GM12875 (cell line): ENCODE measurements around the gene EFNB3.

Experiments
- H3K4me3 ChIP-seq: one replicate; pipeline ENCODE4 v1.5.1; 2011; ENCODE audit warnings: low read depth, low read length, control low read depth
- TF ChIP-seq, protein P1 (sequence below): IDR thresholded peaks from 2 replicates; pipeline ENCODE4 v1.5.1; 2011; ENCODE audit warnings: low read depth, mild to moderate bottlenecking, control low read depth, inconsistent platforms, low read length, moderate library complexity, borderline replicate concordance; ENCODE audit not compliant: insufficient read depth

The EFNB3 gene

DNA sequence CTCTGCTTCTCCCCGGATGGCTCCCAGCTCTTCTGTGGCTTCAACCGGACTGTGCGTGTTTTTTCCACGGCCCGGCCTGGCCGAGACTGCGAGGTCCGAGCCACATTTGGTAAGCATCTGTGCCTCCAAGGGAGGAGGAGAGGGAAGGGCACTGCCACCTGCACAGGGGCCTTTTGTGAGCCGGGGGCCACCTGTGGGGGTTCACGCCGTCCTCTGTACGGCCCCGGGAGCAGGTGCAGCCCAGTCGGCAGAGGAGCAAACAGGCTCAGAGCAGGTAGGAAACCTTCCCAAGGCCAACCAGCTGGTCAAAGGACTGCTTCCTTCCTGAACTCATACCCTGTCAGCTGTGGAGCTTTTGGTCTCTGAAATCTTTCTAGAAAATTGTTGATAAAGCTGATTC, 3.3 kb upstream of the EFNB3 start:
- TF ChIP-seq, protein P1, sequence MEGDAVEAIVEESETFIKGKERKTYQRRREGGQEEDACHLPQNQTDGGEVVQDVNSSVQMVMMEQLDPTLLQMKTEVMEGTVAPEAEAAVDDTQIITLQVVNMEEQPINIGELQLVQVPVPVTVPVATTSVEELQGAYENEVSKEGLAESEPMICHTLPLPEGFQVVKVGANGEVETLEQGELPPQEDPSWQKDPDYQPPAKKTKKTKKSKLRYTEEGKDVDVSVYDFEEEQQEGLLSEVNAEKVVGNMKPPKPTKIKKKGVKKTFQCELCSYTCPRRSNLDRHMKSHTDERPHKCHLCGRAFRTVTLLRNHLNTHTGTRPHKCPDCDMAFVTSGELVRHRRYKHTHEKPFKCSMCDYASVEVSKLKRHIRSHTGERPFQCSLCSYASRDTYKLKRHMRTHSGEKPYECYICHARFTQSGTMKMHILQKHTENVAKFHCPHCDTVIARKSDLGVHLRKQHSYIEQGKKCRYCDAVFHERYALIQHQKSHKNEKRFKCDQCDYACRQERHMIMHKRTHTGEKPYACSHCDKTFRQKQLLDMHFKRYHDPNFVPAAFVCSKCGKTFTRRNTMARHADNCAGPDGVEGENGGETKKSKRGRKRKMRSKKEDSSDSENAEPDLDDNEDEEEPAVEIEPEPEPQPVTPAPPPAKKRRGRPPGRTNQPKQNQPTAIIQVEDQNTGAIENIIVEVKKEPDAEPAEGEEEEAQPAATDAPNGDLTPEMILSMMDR: no peak
- H3K4me3 ChIP-seq: no peak overlapping the region

- TF ChIP-seq, protein P1: no peak
- H3K4me3 ChIP-seq: no peak overlapping the region
Measured at GRCh38 chr17:7702776-7703175, 2.2 kb upstream of the EFNB3 start.

DNA sequence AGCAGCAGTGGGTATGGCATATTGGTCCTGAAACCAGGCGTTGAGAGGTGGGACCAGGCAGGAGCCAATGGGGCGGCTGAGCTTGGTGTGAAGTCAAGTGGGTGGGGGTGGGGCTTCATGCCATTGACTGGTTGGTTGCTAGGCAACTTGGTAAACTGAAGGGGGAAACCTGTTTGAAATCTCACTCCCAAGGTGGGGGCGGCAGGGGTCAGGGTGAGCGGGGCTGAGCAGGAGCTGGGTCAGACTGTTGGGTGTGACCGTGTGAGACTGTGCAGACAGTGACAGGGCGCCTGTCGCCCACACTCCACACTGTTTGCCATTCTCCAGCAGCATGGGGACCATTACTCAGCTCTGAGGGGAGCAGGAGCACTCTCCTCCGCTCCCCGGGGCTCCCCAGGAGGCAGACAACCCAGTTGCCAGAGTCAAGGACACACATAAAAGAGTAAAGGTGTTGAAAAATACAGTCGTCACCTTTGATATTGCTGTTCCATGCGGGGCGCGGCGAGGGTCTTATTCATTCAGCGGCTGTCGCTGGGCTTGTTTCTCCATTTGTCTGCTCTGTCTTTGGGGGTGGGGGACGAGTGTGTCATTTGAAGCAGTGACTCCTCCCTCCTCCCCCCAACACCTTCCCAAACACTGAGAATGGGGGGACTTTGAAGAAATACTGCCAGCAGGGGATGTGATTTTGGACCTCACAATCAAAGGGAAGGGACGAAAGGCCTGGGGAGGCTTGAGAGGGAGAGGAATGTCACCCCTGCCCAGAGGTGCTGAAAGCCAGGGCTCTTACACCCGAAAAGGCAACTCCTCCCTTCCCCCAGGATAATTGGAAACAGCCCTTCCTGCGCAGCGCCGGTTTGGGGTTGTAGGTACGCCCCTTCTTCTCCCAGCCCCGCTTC, 1.2 kb upstream of the EFNB3 start:
- TF ChIP-seq, protein P1: no peak
- no peak overlapping the region for H3K4me3 ChIP-seq

DNA sequence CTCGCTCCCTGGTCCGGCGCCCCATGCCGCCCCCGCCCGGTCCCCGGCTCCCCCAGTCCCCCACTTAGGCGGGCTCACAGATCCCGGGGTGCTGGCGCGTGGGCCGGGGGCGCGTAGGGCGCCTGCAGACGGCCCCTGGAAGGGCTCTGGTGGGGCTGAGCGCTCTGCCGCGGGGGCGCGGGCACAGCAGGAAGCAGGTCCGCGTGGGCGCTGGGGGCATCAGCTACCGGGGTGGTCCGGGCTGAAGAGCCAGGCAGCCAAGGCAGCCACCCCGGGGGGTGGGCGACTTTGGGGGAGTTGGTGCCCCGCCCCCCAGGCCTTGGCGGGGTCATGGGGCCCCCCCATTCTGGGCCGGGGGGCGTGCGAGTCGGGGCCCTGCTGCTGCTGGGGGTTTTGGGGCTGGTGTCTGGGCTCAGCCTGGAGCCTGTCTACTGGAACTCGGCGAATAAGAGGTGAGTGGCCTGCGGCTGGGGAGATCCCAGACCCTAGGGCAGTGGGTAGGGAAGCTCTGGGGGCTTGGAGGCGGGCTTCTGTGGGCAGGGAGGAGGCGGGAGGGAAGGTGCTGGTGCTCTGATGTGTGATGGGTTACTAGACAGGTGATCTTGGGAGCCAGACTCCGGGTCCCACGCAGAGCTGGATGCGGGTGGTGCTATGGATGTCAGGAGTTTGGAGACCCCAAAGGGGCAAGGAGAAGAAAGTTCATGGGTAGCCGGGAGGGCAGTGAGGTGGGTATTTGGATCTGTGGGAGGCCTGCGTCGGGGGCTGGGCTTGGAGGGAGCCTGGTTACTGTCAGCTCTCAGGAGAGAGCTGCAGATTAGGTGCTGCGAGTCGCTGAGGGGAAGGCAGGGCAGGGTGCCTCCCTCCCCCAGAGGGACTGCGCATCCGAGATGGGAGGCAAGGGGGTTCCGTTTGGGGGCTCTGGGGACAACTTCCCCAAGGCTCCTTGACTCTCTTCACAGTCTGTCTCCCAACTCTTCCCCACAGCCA, 560 bp downstream of the EFNB3 start:
- TF ChIP-seq, protein P1: no peak
- no peak overlapping the region for H3K4me3 ChIP-seq

- no peak overlapping the region for H3K4me3 ChIP-seq
Measured at GRCh38 chr17:7706631-7707354, 1.8 kb downstream of the EFNB3 start.

DNA sequence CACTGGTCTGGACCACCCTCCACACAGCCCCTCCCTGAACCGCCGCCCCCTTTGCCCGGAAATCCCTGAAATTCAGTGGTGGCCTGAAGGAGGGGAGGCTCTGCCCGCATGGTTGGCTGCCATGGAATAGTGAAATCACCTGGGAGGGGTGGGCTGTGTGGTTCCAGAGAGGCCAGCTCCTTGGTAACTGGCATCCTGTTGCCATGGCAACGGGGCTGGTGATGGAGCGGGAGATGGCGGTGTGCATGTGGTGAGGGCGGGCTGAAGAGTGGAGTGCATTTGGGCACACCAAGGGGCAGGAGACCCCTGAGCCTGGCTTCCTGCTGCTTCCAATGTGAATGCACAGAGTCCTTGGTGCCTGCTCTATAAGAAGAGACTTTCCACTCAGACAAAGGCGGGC, 2.4 kb downstream of the EFNB3 start:
- TF ChIP-seq, protein P1: no peak
- H3K4me3 ChIP-seq: no peak overlapping the region

More at GRCh38 chr17:7706631-7707354, 1.8 kb downstream of the EFNB3 start:
- TF ChIP-seq, protein P1: no peak
